Daoy (cell line): ENCODE results near the gene L3MBTL2. TPM values are rescaled to one million over a fixed set of nuclear protein-coding genes. Genes with fewer than 3 reads are reported as not detected.
A peak's percentile ranks its signal among the peaks of the same experiment; 100 is the strongest.
"Not testable (repeated sequence)": the region's sequence is repeated elsewhere in the genome, so short reads cannot be mapped to it uniquely, and the experiment has no call there.

Experiments used
- DNase-seq: peaks from one replicate; pipeline ENCODE4 v3.0.0-alpha.2; 2015; ENCODE audit warnings: low read depth
- total RNA-seq: library from RNA; depleted of rRNA; stranded (reverse); fragments of >200 nt; shearing (Covaris generic); gene quantifications from 2 replicates; pipeline ENCODE4 v1.2.3, GENCODE V29; 2014

L3MBTL2 gene
- total RNA-seq, 1 experiment from 2014 or later, result 30.6 TPM

GRCh38 chr22:41241133-41241676 lies 36.1 kb downstream of the L3MBTL2 start:
- DNase-seq, result no peak

GRCh38 chr22:41242396-41243117 lies 37.4 kb downstream of the L3MBTL2 start:
- no peak for DNase-seq

- DNase-seq, result no peak
Measured at GRCh38 chr22:41243361-41243760, 38.2 kb downstream of the L3MBTL2 start.

GRCh38 chr22:41245917-41246499 lies 40.9 kb downstream of the L3MBTL2 start:
- no peak for DNase-seq

GRCh38 chr22:41247703-41248102 lies 42.6 kb downstream of the L3MBTL2 start:
- DNase-seq, result no peak

GRCh38 chr22:41248314-41248713 lies 43.2 kb downstream of the L3MBTL2 start:
- DNase-seq, result no peak

- no peak for DNase-seq
Measured at GRCh38 chr22:41248758-41249157, 43.6 kb downstream of the L3MBTL2 start.

- no peak for DNase-seq
Measured at GRCh38 chr22:41249442-41249841, 44.3 kb downstream of the L3MBTL2 start.

- no peak for DNase-seq
Measured at GRCh38 chr22:41250127-41250526, 45.0 kb downstream of the L3MBTL2 start.

GRCh38 chr22:41252365-41252764 lies 47.3 kb downstream of the L3MBTL2 start:
- no peak for DNase-seq

- DNase-seq, result no peak
Measured at GRCh38 chr22:41254230-41254629, 49.1 kb downstream of the L3MBTL2 start.

GRCh38 chr22:41256254-41257253 lies 51.4 kb downstream of the L3MBTL2 start:
- peak; percentile 41 for DNase-seq

GRCh38 chr22:41257696-41258095 lies 52.6 kb downstream of the L3MBTL2 start:
- no peak for DNase-seq

GRCh38 chr22:41259756-41260155 lies 54.6 kb downstream of the L3MBTL2 start:
- not testable (repeated sequence) for DNase-seq

- no peak for DNase-seq
Measured at GRCh38 chr22:41260871-41261270, 55.8 kb downstream of the L3MBTL2 start.

- DNase-seq, result no peak
Measured at GRCh38 chr22:41261541-41262249, 56.6 kb downstream of the L3MBTL2 start.

GRCh38 chr22:41262250-41262765 lies 57.2 kb downstream of the L3MBTL2 start:
- no peak for DNase-seq

- no peak for DNase-seq
Measured at GRCh38 chr22:41263704-41264103, 58.6 kb downstream of the L3MBTL2 start.

- no peak for DNase-seq
Measured at GRCh38 chr22:41264408-41264941, 59.4 kb downstream of the L3MBTL2 start.

GRCh38 chr22:41267958-41268357 lies 62.8 kb downstream of the L3MBTL2 start:
- no peak for DNase-seq

GRCh38 chr22:41271787-41272186 lies 66.7 kb downstream of the L3MBTL2 start:
- no peak for DNase-seq
